Caco-2 (cell line): ENCODE measurements around the gene YTHDC1. TPM values are rescaled to one million over a fixed set of nuclear protein-coding genes. Genes with fewer than 3 reads are reported as not detected.

Experiments
- BruUV-seq: library from RNA; stranded (reverse); fragments of 400-500 nt; replicated peaks from 2 replicates; lab custom pipeline; 2021; lab: Mats Ljungman, UMichigan
- CTCF ChIA-PET: fragments of 300-600 bp; sonication (Branson Sonifier 250); formaldehyde crosslinking; loops from one replicate; lab custom pipeline; 2022; ENCODE audit warnings: antibody characterized with exemption; lab: Charles Lee
- POLR2A ChIA-PET: fragments of 300-600 bp; sonication (Branson Sonifier 250); formaldehyde crosslinking; loops from one replicate; lab custom pipeline; 2022; ENCODE audit warnings: antibody characterized with exemption; lab: Charles Lee
- DNase-seq, 2 experiments: peaks; one replicate each; pipeline versions ENCODE4 v3.0.0 to v3.0.0-alpha.2; 2020 to 2022
- H3K27me3 ChIP-seq: replicated peaks from 2 replicates; pipeline ENCODE4 v1.6.0; 2011; ENCODE audit warnings: low read length; ENCODE audit not compliant: control insufficient read depth, insufficient read depth
- H3K36me3 ChIP-seq: 2 replicates; pipeline ENCODE4 v1.5.1; 2011; ENCODE audit warnings: low read length; ENCODE audit not compliant: control insufficient read depth, insufficient read depth
- H3K4me1 ChIP-seq: fragments of 250-450 bp; sonication (Bioruptor Pico); 2 replicates; pipeline ENCODE4 v1.5.1; 2020; ENCODE audit warnings: mild to moderate bottlenecking
- H3K4me3 ChIP-seq: 2 replicates; pipeline ENCODE4 v1.5.1; 2011; ENCODE audit warnings: low read depth, mild to moderate bottlenecking, control low read depth, low read length
- H3K9me3 ChIP-seq: fragments of 250-450 bp; sonication (Bioruptor Pico); 2 replicates; pipeline ENCODE4 v1.5.1; 2020; ENCODE audit warnings: mild to moderate bottlenecking, moderate library complexity
- H3K27ac Mint-ChIP-seq: one replicate; pipeline ENCODE4 v1.8.0; 2022; ENCODE audit warnings: mixed read lengths; ENCODE audit not compliant: unreplicated experiment
- H3K27me3 Mint-ChIP-seq: one replicate; pipeline ENCODE4 v1.8.0; 2022; ENCODE audit warnings: mixed read lengths; ENCODE audit not compliant: insufficient read depth, unreplicated experiment
- H3K36me3 Mint-ChIP-seq: one replicate; pipeline ENCODE4 v1.8.0; 2022; ENCODE audit warnings: mild to moderate bottlenecking, mixed read lengths; ENCODE audit not compliant: insufficient read depth, unreplicated experiment
- H3K4me1 Mint-ChIP-seq: one replicate; pipeline ENCODE4 v1.8.0; 2022; ENCODE audit warnings: low read depth, mixed read lengths; ENCODE audit not compliant: unreplicated experiment
- H3K4me3 Mint-ChIP-seq: one replicate; pipeline ENCODE4 v1.8.0; 2022; ENCODE audit warnings: mild to moderate bottlenecking, moderate library complexity, mixed read lengths; ENCODE audit not compliant: unreplicated experiment
- H3K9me3 Mint-ChIP-seq: one replicate; pipeline ENCODE4 v1.8.0; 2022; ENCODE audit warnings: mixed read lengths; ENCODE audit not compliant: unreplicated experiment
- intact Hi-C: fragments of 100-400 bp; cut with micrococcal nuclease; formaldehyde crosslinking; loops from one replicate; pipeline ENCODE4 v1.10.0; 2022; ENCODE audit not compliant: unreplicated experiment
- total RNA-seq: library from RNA; stranded (reverse); gene quantifications from 2 replicates; pipeline ENCODE4 v1.2.3, GENCODE V29; 2022
- TF ChIP-seq, protein P1 (sequence below), 2 experiments: fragments of 200-600 bp in 1 of 2; IDR thresholded peaks; 1 replicate in 1 of 2; 2 replicates in 1 of 2; pipeline versions ENCODE4 v1.5.1 to v1.8.0; 2011 to 2022; ENCODE audit warnings: antibody characterized with exemption in 1 of 2, control low read depth in 1 of 2, inconsistent platforms in 1 of 2, low read depth in 1 of 2, low read length in 1 of 2, mild to moderate bottlenecking in 1 of 2, moderate library complexity in 1 of 2; ENCODE audit not compliant: insufficient read depth in 1 of 2, severe bottlenecking in 1 of 2, unreplicated experiment in 1 of 2

The YTHDC1 gene
- total RNA-seq, 1 experiment from 2014 or later = 101 TPM

DNA sequence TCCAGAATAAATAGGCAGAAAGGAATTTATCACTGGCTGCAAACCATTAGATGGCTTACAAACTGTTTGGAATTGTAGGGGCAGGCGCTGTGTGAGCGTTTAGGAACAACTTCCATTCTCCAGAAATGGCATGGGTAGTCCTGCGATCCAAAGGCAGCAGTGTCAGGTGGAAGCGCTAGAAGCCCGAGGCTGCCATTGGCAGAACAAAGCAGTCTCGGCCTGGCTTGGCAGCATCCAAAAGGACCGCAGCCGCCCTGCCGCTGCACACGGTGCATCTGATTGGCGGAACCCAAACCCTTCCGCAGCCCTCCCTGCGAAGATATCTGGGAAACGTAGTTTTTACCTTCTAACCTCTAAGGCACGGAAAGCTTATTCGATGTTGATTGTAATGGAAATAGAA is 23.6 kb upstream of the YTHDC1 start:
- DNase-seq = no peak
- H3K27ac Mint-ChIP-seq = no peak overlapping the region
- H3K4me3 ChIP-seq = no peak overlapping the region

DNA sequence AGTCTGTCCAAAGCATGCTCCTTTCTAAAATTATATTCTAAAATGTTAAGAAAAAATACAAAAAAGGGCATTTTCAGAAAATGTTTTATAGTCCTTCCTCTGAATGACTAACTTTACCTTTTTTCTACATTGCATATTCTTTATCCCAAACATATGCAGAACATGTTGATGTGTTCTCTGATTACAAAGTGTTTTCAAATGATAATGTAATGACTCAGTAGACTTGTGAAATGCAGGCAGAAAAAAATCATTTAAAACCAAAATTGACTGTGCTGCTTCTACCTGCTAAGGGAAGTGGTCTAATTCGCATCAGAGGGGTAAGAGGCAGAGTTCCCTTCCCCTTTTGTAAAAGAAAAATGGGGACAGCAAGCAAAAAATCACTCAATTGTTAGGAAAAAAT is 22.7 kb upstream of the YTHDC1 start:
- intact Hi-C loops = loop anchor here (10.0 kb wide), 2 partner anchors 48 to 198 kb away; no protein-coding TSS in a partner anchor
- no peak overlapping the region for H3K4me3 ChIP-seq
- no peaks in the 10 kb centered on the region for H3K9me3 ChIP-seq
- TF ChIP-seq, protein P1, sequence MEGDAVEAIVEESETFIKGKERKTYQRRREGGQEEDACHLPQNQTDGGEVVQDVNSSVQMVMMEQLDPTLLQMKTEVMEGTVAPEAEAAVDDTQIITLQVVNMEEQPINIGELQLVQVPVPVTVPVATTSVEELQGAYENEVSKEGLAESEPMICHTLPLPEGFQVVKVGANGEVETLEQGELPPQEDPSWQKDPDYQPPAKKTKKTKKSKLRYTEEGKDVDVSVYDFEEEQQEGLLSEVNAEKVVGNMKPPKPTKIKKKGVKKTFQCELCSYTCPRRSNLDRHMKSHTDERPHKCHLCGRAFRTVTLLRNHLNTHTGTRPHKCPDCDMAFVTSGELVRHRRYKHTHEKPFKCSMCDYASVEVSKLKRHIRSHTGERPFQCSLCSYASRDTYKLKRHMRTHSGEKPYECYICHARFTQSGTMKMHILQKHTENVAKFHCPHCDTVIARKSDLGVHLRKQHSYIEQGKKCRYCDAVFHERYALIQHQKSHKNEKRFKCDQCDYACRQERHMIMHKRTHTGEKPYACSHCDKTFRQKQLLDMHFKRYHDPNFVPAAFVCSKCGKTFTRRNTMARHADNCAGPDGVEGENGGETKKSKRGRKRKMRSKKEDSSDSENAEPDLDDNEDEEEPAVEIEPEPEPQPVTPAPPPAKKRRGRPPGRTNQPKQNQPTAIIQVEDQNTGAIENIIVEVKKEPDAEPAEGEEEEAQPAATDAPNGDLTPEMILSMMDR (IDR thresholded peaks at IDR 0.05; ENCODE audit: insufficient read depth in 1 of 2, low read depth in 1 of 2, low read length in 1 of 2, severe bottlenecking in 1 of 2, unreplicated experiment in 1 of 2) = no peak
- Mint-ChIP-seq H3K36me3 (peaks cover 11% of the 10 kb centered on the region), H3K27ac (no peak overlapping the region), H3K27me3 (no peaks in the 10 kb centered on the region), H3K9me3 (no peaks in the 10 kb centered on the region), H3K4me3 (no peak overlapping the region), H3K4me1 (peaks cover 18% of the 10 kb centered on the region)
- CTCF ChIA-PET = no interaction called here
- no peak for DNase-seq
- peaks cover 22% of the 10 kb centered on the region for H3K4me1 ChIP-seq
- BruUV-seq = no TSS peak
- POLR2A ChIA-PET = no interaction called here
- H3K27me3 ChIP-seq = no peaks in the 10 kb centered on the region
- no peaks in the 10 kb centered on the region for H3K36me3 ChIP-seq

More for the DNA sequence above, 23.6 kb upstream of the YTHDC1 start:
- H3K4me1 ChIP-seq = peaks cover 12% of the 10 kb centered on the region
- H3K4me3 Mint-ChIP-seq = no peak overlapping the region
- ChIA-PET CTCF (no interaction called here), POLR2A (no interaction called here)
- H3K36me3 Mint-ChIP-seq = peaks cover 11% of the 10 kb centered on the region
- no peaks in the 10 kb centered on the region for H3K27me3 Mint-ChIP-seq
- no peaks in the 10 kb centered on the region for H3K9me3 ChIP-seq
- H3K9me3 Mint-ChIP-seq = no peaks in the 10 kb centered on the region
- TF ChIP-seq, protein P1 (IDR thresholded peaks at IDR 0.05; ENCODE audit: insufficient read depth in 1 of 2, low read depth in 1 of 2, low read length in 1 of 2, severe bottlenecking in 1 of 2, unreplicated experiment in 1 of 2) = no peak
- H3K36me3 ChIP-seq = no peaks in the 10 kb centered on the region
- intact Hi-C loops = loop anchor here (10.0 kb wide), 2 partner anchors 49 to 199 kb away; no protein-coding TSS in a partner anchor
- peaks cover 18% of the 10 kb centered on the region for H3K4me1 Mint-ChIP-seq
- BruUV-seq = no TSS peak
- no peaks in the 10 kb centered on the region for H3K27me3 ChIP-seq

DNA sequence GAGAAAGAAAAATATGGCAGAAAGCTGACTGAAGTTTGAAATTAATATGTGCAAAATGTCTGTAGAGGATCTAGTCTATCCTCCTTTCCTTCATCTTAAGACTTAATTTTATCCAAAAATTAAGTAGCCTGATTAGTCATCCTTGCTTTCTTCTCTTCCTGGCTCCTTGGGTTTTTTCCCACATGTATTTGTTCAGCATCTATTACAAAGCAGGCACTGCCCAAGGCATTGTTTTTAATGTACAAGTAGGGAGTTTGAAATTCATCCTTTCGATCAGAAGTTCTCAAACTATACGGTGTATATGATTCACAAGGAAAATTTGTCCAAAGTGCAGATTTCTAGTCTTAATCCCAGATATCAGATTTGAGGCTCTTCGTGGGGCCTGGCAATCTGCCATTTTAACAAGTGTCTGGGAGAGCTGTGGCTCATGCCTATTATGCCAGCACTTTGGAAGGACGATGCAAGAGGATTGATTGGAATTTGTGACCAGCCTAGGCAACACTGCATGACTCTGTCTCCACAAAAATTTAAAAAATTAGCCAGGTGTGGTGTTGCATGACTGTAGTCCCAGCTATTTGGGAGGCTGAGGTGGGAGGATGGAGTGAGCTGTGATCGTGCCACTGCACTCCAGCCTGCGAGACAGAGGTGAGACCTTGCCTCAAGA is 19.4 kb upstream of the YTHDC1 start:
- Mint-ChIP-seq H3K4me1 (peaks cover 17% of the 10 kb centered on the region), H3K36me3 (peaks cover 11% of the 10 kb centered on the region), H3K4me3 (peak overlapping the region; percentile 47), H3K9me3 (peaks cover 25% of the 10 kb centered on the region), H3K27ac (peak overlapping the region; percentile 94), H3K27me3 (no peaks in the 10 kb centered on the region)
- H3K36me3 ChIP-seq = no peaks in the 10 kb centered on the region
- peak; percentile 28 to 51 for DNase-seq
- intact Hi-C loops = loop anchor here (1.0 to 5.0 kb wide), 3 partner anchors 19 to 503 kb away; partner anchors contain the start of gene YTHDC1
- TF ChIP-seq, protein P1 (IDR thresholded peaks at IDR 0.05; ENCODE audit: insufficient read depth in 1 of 2, low read depth in 1 of 2, low read length in 1 of 2, severe bottlenecking in 1 of 2, unreplicated experiment in 1 of 2) = no peak
- no peaks in the 10 kb centered on the region; the same call in 1 of the 2 replicates for H3K9me3 ChIP-seq
- peaks cover 27% of the 10 kb centered on the region for H3K4me1 ChIP-seq
- BruUV-seq = no TSS peak
- CTCF ChIA-PET = interaction anchor here (0.8 kb wide), 1 partner anchor 97 kb away, joined by 3 read pairs; no protein-coding TSS in a partner anchor
- H3K4me3 ChIP-seq = no peak overlapping the region
- POLR2A ChIA-PET = interaction anchor here (0.6 to 1.7 kb wide), 2 partner anchors 19 to 503 kb away, joined by 3 to 4 read pairs; partner anchors contain the start of gene YTHDC1
- H3K27me3 ChIP-seq = no peaks in the 10 kb centered on the region
